DND-41 (cell line): ENCODE measurements around the gene ZEB1.
"Not testable (repeated sequence)": the region's sequence is repeated elsewhere in the genome, so short reads cannot be mapped to it uniquely, and the experiment has no call there.

Experiments used
- CTCF ChIP-seq: IDR thresholded peaks from 2 replicates; pipeline ENCODE4 v1.5.1; 2012; ENCODE audit warnings: borderline replicate concordance, low read length, moderate library complexity, mild to moderate bottlenecking; ENCODE audit not compliant: poor library complexity, severe bottlenecking; ENCODE audit errors: extremely low read depth
- EZH2 ChIP-seq: IDR thresholded peaks from 3 replicates; pipeline ENCODE4 v1.6.1; 2012; ENCODE audit warnings: borderline replicate concordance, low read depth, mild to moderate bottlenecking, moderate library complexity, low read length, inconsistent platforms; ENCODE audit not compliant: severe bottlenecking

- not testable (repeated sequence) for TF ChIP-seq CTCF, EZH2
Measured at GRCh38 chr10:31361475-31361874, 42.5 kb downstream of the ZEB1 start.
